ENCODE measurements around the gene SORL1. TPM values are rescaled to one million over a fixed set of nuclear protein-coding genes. Genes with fewer than 3 reads are reported as not detected.
A peak's percentile ranks its signal among the peaks of the same experiment; 100 is the strongest.
"Not testable (repeated sequence)": the region's sequence is repeated elsewhere in the genome, so short reads cannot be mapped to it uniquely, and the experiment has no call there.

The SORL1 gene
- 10 to 100 TPM; 21.8 to 30.0 TPM for total RNA-seq
- polyA plus RNA-seq (ENCODE audit: insufficient read depth, low read depth, low replicate concordance): 14.7 TPM
- long read RNA-seq, donor 1, full-length matches to known transcripts: 20 of 20 reads
- long read RNA-seq, donor 1, partial matches to known transcripts: 0 of 20 reads
- long read RNA-seq, donor 1, other reads (novel, unspliced or antisense): 0 of 20 reads
- long read RNA-seq, donor 2, partial matches to known transcripts: 0 of 3 reads
- long read RNA-seq, donor 2, other reads (novel, unspliced or antisense): 0 of 3 reads

- 0 to 1% methylated on average over 19 to 28 of the region's 89 CpGs for WGBS, 2 donors
- TF ChIP-seq CTCF (IDR thresholded peaks at IDR 0.05): peak; percentile 38 to 83 (median 48)
- TF ChIP-seq POLR2A (IDR thresholded peaks at IDR 0.05): no peak
- Histone ChIP-seq H3K27me3 (no peaks in the 10 kb centered on the region), H3K27ac (peak within 1 kb of the TSS; percentile 63 to 78), H3K4me3 (peak within 1 kb of the TSS; percentile 79 to 81), H3K9me3 (no peaks in the 10 kb centered on the region), H3K4me1 (peaks cover 5% of the 10 kb centered on the region), H3K36me3 (ENCODE audit: low read depth, missing control alignments) (no peaks in the 10 kb centered on the region)
- DNase-seq: peak; percentile 89
- intact Hi-C loops (cut with DNase I; ENCODE audit: low total_unique reads): no loop called here
These were observed at the start of gene SORL1 for GRCh38 chr11:121451986-121452608. SORL1 (plus strand) TSS chr11:121452314; CDS start chr11:121452332, 18 bp downstream.

GRCh38 chr11:121405646-121406045 lies 46.5 kb upstream of the SORL1 start:
- WGBS, 2 donors: 60 to 80% methylated on average over 1 of the region's 1 CpG
- Histone ChIP-seq H3K36me3 (ENCODE audit: low read depth, missing control alignments) (no peaks in the 10 kb centered on the region), H3K4me1 (no peaks in the 10 kb centered on the region), H3K27ac (no peak overlapping the region), H3K4me3 (no peak overlapping the region), H3K27me3 (no peaks in the 10 kb centered on the region), H3K9me3 (no peaks in the 10 kb centered on the region)
- no peak for DNase-seq
- intact Hi-C loops (cut with DNase I; ENCODE audit: low total_unique reads): no loop called here
- TF ChIP-seq POLR2A (IDR thresholded peaks at IDR 0.05) (no peak), CTCF (IDR thresholded peaks at IDR 0.05) (no peak)

- WGBS, 2 donors: 89 to 92% methylated on average over 2 of the region's 2 CpGs
- TF ChIP-seq POLR2A (IDR thresholded peaks at IDR 0.05) (no peak), CTCF (IDR thresholded peaks at IDR 0.05) (no peak)
- Histone ChIP-seq H3K4me3 (no peak overlapping the region), H3K27ac (no peak overlapping the region), H3K4me1 (no peaks in the 10 kb centered on the region), H3K36me3 (ENCODE audit: low read depth, missing control alignments) (no peaks in the 10 kb centered on the region), H3K27me3 (no peaks in the 10 kb centered on the region), H3K9me3 (no peaks in the 10 kb centered on the region)
- intact Hi-C loops (cut with DNase I; ENCODE audit: low total_unique reads): no loop called here
- DNase-seq: no peak
These were observed 45.8 kb upstream of the SORL1 start for GRCh38 chr11:121406291-121406690.

GRCh38 chr11:121408830-121409229 lies 43.3 kb upstream of the SORL1 start:
- no peak for TF ChIP-seq POLR2A (IDR thresholded peaks at IDR 0.05)
- TF ChIP-seq CTCF (IDR thresholded peaks at IDR 0.05): no peak
- WGBS, 2 donors: 90 to 91% methylated on average over 2 of the region's 2 CpGs
- no peak overlapping the region for H3K4me3 ChIP-seq
- H3K9me3 ChIP-seq: no peaks in the 10 kb centered on the region
- no peaks in the 10 kb centered on the region for H3K4me1 ChIP-seq
- intact Hi-C loops (cut with DNase I; ENCODE audit: low total_unique reads): no loop called here
- no peaks in the 10 kb centered on the region for H3K27me3 ChIP-seq
- no peak overlapping the region for H3K27ac ChIP-seq
- no peak for DNase-seq
- no peaks in the 10 kb centered on the region for H3K36me3 ChIP-seq (ENCODE audit: low read depth, missing control alignments)

GRCh38 chr11:121410041-121410440 lies 42.1 kb upstream of the SORL1 start:
- DNase-seq; H3K27ac ChIP-seq; H3K36me3 ChIP-seq (ENCODE audit: low read depth, missing control alignments); H3K27me3 ChIP-seq; H3K4me1 ChIP-seq; intact Hi-C loops (cut with DNase I; ENCODE audit: low total_unique reads); H3K4me3 ChIP-seq; H3K9me3 ChIP-seq: not testable (repeated sequence)
- WGBS, 2 donors: 92 to 95% methylated on average over 2 of the region's 2 CpGs

GRCh38 chr11:121411330-121411729 lies 40.8 kb upstream of the SORL1 start:
- H3K4me3 ChIP-seq; H3K9me3 ChIP-seq; H3K4me1 ChIP-seq; H3K27ac ChIP-seq; intact Hi-C loops (cut with DNase I; ENCODE audit: low total_unique reads); DNase-seq; H3K36me3 ChIP-seq (ENCODE audit: low read depth, missing control alignments); H3K27me3 ChIP-seq: not testable (repeated sequence)

All from testis (tissue), 5 donors.